ENCODE results near the gene OR7G2.

DNA sequence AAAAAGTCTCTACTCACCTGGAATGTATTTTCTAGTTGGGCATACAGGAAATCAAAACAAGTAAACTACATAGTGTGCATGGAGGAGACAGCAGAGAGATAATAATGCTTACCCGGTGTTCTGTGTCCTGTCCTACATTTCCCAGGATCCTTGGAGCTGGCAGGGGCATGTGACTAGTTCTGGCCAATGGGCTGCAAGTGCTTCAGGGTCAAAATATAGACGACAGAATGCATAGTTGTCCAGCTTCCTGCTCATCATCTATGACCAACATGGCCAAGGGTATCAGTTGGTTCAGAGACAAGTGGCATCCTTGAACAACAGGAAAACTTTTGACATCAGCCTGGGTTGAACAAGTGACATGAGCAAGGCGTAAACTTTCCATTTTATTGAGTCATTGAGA is 41.4 kb upstream of the OR7G2 start:
- TF ChIP-seq, protein P1, sequence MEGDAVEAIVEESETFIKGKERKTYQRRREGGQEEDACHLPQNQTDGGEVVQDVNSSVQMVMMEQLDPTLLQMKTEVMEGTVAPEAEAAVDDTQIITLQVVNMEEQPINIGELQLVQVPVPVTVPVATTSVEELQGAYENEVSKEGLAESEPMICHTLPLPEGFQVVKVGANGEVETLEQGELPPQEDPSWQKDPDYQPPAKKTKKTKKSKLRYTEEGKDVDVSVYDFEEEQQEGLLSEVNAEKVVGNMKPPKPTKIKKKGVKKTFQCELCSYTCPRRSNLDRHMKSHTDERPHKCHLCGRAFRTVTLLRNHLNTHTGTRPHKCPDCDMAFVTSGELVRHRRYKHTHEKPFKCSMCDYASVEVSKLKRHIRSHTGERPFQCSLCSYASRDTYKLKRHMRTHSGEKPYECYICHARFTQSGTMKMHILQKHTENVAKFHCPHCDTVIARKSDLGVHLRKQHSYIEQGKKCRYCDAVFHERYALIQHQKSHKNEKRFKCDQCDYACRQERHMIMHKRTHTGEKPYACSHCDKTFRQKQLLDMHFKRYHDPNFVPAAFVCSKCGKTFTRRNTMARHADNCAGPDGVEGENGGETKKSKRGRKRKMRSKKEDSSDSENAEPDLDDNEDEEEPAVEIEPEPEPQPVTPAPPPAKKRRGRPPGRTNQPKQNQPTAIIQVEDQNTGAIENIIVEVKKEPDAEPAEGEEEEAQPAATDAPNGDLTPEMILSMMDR (IDR thresholded peaks at IDR 0.05) = no peak
- TF ChIP-seq POLR2A (IDR thresholded peaks at IDR 0.05) = no peak
